ENCODE results near the gene ARHGAP15. TPM values are rescaled to one million over a fixed set of nuclear protein-coding genes. Genes with fewer than 3 reads are reported as not detected.

The ARHGAP15 gene
- total RNA-seq, 1 donor from 2014 or later, result 0.51 TPM

- Mint-ChIP-seq H3K27ac (no peak overlapping the region), H3K4me1 (peaks cover 5% of the 10 kb centered on the region), H3K9me3 (peaks cover 22% of the 10 kb centered on the region), H3K27me3 (ENCODE audit: low read depth) (peaks cover 11% of the 10 kb centered on the region), H3K4me3 (no peak overlapping the region), H3K36me3 (no peaks in the 10 kb centered on the region)
- no peak for DNase-seq (ENCODE audit: low spot score in 2 of 2, unreplicated experiment in 2 of 2)
- TF ChIP-seq, protein P1, sequence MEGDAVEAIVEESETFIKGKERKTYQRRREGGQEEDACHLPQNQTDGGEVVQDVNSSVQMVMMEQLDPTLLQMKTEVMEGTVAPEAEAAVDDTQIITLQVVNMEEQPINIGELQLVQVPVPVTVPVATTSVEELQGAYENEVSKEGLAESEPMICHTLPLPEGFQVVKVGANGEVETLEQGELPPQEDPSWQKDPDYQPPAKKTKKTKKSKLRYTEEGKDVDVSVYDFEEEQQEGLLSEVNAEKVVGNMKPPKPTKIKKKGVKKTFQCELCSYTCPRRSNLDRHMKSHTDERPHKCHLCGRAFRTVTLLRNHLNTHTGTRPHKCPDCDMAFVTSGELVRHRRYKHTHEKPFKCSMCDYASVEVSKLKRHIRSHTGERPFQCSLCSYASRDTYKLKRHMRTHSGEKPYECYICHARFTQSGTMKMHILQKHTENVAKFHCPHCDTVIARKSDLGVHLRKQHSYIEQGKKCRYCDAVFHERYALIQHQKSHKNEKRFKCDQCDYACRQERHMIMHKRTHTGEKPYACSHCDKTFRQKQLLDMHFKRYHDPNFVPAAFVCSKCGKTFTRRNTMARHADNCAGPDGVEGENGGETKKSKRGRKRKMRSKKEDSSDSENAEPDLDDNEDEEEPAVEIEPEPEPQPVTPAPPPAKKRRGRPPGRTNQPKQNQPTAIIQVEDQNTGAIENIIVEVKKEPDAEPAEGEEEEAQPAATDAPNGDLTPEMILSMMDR (IDR thresholded peaks at IDR 0.05; ENCODE audit: unreplicated experiment), result no peak
These were observed 7.3 kb upstream of the ARHGAP15 start for GRCh38 chr2:143121957-143122356.

GRCh38 chr2:143123911-143124310 is 5.3 kb upstream of the ARHGAP15 start:
- Mint-ChIP-seq H3K4me3 (no peak overlapping the region), H3K4me1 (peaks cover 10% of the 10 kb centered on the region), H3K9me3 (peaks cover 8% of the 10 kb centered on the region), H3K27ac (no peak overlapping the region), H3K36me3 (no peaks in the 10 kb centered on the region), H3K27me3 (ENCODE audit: low read depth) (peaks cover 9% of the 10 kb centered on the region)
- no peak for DNase-seq (ENCODE audit: low spot score in 2 of 2, unreplicated experiment in 2 of 2)
- TF ChIP-seq, protein P1 (IDR thresholded peaks at IDR 0.05; ENCODE audit: unreplicated experiment), result no peak

GRCh38 chr2:143124445-143124844 is 4.8 kb upstream of the ARHGAP15 start:
- TF ChIP-seq, protein P1 (IDR thresholded peaks at IDR 0.05; ENCODE audit: unreplicated experiment), result no peak
- no peak overlapping the region for H3K4me3 Mint-ChIP-seq
- no peak overlapping the region for H3K27ac Mint-ChIP-seq
- H3K36me3 Mint-ChIP-seq, result no peaks in the 10 kb centered on the region
- peaks cover 9% of the 10 kb centered on the region for H3K27me3 Mint-ChIP-seq (ENCODE audit: low read depth)
- H3K4me1 Mint-ChIP-seq, result peaks cover 13% of the 10 kb centered on the region
- no peak for DNase-seq (ENCODE audit: low spot score in 2 of 2, unreplicated experiment in 2 of 2)
- H3K9me3 Mint-ChIP-seq, result peaks cover 8% of the 10 kb centered on the region

- H3K4me3 Mint-ChIP-seq, result no peak overlapping the region
- H3K27me3 Mint-ChIP-seq (ENCODE audit: low read depth), result peaks cover 4% of the 10 kb centered on the region
- no peaks in the 10 kb centered on the region for H3K9me3 Mint-ChIP-seq
- no peak overlapping the region for H3K27ac Mint-ChIP-seq
- DNase-seq (ENCODE audit: low spot score in 2 of 2, unreplicated experiment in 2 of 2), result no peak
- TF ChIP-seq, protein P1 (IDR thresholded peaks at IDR 0.05; ENCODE audit: unreplicated experiment), result no peak
- no peaks in the 10 kb centered on the region for H3K36me3 Mint-ChIP-seq
- peaks cover 13% of the 10 kb centered on the region for H3K4me1 Mint-ChIP-seq
These were observed 3.5 kb upstream of the ARHGAP15 start for GRCh38 chr2:143125717-143126116.

DNA sequence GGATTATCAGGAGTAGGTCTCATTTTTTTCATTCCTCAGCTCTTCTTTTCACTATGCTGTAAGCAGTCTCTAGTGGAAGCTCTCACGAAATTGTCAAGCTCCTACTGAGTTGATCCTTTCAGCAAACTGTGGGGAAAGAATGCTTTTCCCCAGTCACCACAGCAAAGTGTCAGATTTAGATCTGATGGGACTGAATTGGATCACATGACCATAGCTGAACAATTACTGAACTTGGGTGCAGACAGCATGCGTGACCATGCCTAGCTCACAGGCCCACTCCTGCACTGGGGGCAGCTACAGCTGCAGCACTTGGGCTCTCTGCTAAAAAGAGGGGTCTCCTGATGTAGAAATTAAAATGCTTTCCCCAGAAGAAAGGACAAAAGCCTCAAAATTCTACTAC is 3.1 kb downstream of the ARHGAP15 start:
- peaks cover 6% of the 10 kb centered on the region for H3K27me3 Mint-ChIP-seq (ENCODE audit: low read depth)
- H3K27ac Mint-ChIP-seq, result no peak overlapping the region
- TF ChIP-seq, protein P1 (IDR thresholded peaks at IDR 0.05; ENCODE audit: unreplicated experiment), result no peak
- H3K4me1 Mint-ChIP-seq, result peaks cover 8% of the 10 kb centered on the region
- no peak overlapping the region for H3K4me3 Mint-ChIP-seq
- DNase-seq (ENCODE audit: low spot score in 2 of 2, unreplicated experiment in 2 of 2), result no peak
- H3K9me3 Mint-ChIP-seq, result peaks cover 3% of the 10 kb centered on the region
- no peaks in the 10 kb centered on the region for H3K36me3 Mint-ChIP-seq

DNA sequence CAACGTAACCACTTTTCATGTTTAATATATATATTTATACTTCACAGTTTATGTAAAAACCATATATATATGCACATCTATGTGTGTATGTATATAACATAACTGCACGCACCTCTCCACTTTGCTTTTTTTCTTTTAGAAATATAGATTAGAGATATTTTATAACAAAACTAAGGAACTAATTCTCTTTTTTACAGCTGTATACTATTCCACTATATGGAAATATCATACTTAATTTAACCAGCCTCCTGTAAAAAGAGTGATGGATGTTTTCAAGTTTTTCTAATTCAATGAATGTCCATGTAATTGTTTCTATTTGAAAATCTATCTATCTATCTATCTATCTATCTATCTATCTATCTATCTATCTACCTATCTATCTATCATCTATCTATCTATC is 4.6 kb downstream of the ARHGAP15 start:
- TF ChIP-seq, protein P1 (IDR thresholded peaks at IDR 0.05; ENCODE audit: unreplicated experiment), result no peak
- no peak overlapping the region for H3K4me3 Mint-ChIP-seq
- H3K27me3 Mint-ChIP-seq (ENCODE audit: low read depth), result peaks cover 6% of the 10 kb centered on the region
- peaks cover 4% of the 10 kb centered on the region for H3K4me1 Mint-ChIP-seq
- no peaks in the 10 kb centered on the region for H3K36me3 Mint-ChIP-seq
- no peak for DNase-seq (ENCODE audit: low spot score in 2 of 2, unreplicated experiment in 2 of 2)
- peaks cover 3% of the 10 kb centered on the region for H3K9me3 Mint-ChIP-seq
- H3K27ac Mint-ChIP-seq, result no peak overlapping the region

All from mesothelial cell of epicardium (in vitro differentiated cells).